Glomerular visceral epithelial cell (primary cell): Measurements from ENCODE around the gene LAMA2.

Experiments
- DNase-seq: peaks from one replicate; pipeline ENCODE4 v3.0.0-alpha.2; 2016; ENCODE audit errors: extremely low spot score

The LAMA2 gene

DNA sequence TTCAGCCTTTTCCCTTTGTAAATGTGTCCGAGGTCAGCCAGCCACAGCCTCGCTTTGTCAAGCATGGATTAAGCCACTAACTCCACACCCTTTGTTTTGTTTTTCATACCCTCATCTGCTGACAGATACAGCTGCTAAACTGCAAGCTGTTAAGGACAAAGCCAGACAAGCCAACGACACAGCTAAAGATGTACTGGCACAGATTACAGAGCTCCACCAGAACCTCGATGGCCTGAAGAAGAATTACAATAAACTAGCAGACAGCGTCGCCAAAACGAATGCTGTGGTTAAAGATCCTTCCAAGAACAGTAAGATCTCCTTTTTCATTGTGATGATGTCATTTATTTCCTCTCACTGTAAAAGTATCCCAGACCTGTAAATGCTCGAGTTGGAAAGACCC is 557.8 kb downstream of the LAMA2 start:
- no peak for DNase-seq

DNA sequence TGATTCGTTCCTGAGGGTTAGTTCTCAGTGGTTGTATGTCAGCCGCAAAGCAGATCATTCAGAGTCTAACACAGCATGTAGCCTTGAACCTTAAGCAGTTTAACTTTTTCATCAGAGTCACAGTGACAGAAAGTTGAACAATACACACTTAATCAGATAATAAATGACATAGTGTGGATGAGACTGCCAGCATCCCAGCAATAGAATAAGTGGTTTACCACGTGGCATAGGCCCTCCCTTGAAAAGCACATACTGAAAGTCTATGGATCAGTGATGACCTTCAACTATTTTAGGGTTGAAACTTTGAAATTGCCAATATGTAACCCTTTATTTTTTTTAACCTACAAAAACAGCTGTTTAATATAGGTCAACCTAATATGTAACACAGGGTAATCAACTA is 561.7 kb downstream of the LAMA2 start:
- no peak for DNase-seq

DNA sequence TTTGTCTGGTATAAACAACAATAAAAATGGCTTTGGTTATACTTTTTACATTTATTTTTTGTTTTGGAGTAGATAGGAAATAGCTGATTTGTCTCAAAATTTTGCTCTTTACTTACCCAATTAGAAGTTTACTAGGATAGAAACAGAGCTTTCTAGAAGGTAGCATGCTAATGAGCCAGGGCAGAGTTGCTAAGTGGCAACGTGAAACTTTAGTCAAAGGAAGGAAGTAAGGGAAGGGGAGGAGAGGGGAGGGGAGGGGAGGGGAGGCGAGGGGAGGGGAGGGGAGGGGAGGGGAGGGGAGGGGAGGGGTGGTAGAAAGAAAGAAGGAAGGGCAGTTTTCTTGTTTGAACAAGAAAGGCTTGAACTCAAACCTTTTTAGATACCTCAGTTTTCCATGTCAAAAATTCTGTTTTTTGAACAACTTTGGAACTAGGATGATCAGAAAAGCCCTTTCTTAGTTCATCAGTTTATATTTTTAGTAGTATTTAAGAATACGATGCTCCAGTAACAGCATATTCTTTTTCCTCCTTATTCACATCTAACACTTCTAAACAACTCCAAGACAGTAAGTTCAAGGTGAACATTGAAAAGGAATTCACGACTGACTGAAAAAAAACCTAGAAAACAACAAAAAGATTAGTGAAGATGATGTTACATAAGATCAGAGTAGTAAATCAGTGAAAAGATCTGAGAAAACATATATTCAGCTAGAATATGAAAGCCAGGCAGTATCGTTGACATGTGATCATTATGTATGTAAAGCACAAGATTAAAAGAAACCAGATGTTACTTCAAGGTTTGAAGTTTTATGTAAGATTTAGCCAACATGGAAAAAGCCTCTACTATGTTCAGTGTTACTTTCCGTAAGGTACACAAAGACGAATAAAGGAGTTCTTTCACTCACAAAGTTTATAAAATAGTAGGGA is 563.6 kb downstream of the LAMA2 start:
- DNase-seq, result no peak

DNA sequence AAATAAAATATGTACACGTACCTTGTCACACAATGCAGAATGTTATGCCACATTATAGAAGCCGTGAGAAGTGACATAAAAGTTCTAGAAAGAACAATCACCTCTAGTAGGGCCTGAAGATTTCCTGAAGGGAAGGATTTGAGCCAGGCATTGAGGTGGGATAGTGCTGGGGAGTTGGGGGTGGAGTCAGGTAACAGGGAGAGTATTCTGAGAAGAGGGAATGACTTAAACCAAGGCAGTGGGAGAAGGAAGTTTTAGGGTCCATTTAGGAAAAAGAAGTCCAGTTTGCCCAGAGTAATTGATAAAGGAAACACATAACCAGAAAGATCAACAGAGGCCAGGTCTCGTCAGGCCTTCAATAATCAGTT is 564.2 kb downstream of the LAMA2 start:
- no peak for DNase-seq

DNA sequence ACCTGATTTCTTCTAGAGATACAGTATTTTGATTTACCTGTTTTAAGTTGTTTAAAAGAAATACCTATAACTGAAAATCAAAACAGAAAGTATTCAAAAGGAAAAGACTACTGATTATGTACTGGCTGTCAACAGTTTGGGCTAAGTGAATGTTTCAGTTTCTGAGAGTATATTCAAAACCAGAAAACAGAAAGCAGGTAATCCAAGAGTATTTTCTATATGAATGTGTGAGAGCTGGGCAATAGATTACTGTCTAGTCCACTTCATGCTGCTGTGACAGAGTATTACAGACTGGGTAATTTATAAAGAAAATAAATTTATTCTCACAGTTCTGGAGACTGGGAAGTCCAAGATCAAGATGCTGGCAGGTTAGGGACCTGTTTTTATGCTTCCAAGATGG is 566.0 kb downstream of the LAMA2 start:
- DNase-seq, result no peak

DNA sequence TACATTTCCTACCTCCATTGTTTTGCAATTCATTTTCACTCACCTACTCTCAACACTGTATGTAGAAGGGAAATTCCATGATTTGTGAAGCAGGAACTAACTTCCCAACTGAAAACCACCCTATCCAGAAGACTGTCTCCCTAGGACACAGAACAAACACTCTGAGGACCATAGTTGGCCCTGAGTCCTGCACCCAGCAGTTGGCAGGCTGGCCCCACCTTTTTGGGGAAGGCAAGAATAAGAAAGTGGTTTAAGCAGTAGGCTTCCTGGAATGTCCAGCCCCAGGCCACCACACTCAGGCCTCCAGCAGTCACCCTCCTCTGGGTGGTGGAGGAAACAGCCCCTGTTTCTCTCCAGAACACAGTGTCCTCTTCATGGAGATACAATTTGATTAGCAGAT is 568.2 kb downstream of the LAMA2 start:
- DNase-seq, result no peak

DNA sequence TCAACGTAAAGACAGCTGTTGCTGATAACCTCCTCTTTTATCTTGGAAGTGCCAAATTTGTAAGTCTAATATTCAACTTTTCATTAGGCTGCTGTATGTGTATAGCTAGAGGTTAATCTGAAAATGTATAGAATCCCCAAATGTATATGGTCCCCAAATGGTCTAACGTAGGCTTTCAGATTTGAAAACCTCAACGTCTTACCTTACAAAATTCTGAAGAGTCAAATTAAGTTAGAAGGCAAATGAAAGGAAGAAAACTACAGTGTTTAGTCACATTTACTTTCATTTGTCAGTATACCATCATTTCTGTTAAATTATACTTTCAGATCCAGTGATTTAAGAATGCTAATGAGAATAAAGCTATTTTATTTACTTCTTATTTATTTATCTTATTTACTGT is 570.1 kb downstream of the LAMA2 start:
- DNase-seq, result no peak

DNA sequence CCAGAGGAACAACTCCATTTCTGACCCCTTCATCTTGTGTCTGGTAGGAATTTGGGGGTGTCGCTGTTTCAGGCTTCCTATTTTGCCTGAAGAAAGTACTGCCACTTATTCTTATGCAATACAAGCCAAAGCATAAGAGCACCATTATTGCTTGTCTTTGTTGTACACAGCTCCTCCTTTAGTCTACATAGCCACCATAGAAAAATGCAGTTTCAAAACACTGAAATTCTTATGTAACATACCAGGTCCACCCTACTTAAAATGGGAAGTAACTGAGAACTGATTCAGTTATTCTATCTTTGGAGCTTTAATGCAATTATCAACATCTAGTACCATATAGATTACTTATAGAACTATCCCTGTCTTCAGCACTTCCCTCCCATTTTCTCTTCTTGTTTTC is 571.5 kb downstream of the LAMA2 start:
- DNase-seq, result no peak

DNA sequence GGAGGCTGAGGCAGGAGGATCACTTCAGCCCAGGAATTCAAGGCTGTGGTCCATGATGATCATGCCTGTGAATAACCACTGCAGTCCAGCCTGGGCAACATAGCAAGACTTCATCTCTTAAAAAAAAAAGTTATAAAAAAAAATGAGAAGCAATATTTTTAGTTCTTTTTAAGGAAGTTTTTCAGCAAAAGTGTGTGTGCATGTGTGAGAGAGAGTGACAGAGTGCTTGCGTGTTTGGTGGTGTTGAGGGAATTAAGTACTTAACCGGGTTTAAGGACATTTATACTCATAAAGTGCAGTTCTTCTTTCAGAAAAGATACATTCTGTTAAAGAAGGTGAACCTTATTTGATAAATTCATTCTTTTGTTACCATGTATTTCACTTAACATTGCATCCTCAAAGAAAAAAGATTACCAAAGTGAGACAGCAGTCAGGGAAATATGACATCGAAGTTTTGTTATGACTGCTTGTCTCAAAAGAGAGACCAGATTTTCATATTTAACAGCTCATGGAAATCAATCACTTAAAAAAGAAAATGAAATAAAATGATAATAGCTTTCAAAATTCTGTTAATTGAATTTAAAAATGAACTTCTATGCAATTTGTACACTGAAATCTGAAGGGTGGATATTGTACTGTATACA is 572.3 kb downstream of the LAMA2 start:
- no peak for DNase-seq

DNA sequence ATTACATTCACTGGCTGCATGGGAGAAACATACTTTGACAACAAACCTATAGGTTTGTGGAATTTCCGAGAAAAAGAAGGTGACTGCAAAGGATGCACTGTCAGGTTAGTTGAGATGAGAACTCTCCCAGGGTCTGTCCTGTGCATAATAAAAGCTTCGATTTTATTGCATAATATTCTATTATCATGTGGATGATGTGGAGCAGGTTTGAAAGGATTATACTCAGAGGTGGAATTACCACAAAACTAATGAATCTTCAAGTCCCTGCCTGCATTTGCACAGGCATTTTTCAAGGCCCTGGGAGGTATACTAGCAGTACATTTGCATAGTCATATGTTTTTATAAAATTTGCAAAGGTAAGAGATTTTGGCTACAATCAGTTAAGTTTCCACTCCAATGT is 577.3 kb downstream of the LAMA2 start:
- no peak for DNase-seq

DNA sequence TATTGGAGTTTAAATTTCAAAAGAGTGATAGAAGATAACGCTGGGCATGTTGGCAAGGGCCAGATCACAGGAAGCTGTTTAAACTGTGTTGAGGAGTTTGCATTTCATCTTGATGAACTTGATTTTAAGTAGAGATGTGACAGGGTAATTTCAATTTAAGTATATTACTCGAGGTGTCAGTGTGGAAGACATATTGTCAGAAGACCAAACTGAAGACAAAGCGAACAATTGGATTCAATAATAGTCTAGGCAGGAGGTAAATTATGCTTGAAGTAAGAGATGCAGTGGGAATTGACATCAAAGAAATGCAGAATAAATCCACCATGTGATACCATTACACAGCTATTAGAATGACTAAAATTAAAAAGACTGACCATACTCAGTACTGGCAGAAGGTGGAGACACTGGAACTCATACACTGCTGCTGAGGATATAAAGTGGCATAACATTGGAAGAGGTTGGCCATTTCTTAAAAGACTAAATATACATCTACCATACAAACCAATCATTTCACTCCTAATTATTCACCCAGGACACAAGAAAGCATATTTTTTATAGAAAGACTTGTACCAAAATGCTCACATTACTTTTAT is 586.2 kb downstream of the LAMA2 start:
- no peak for DNase-seq

DNA sequence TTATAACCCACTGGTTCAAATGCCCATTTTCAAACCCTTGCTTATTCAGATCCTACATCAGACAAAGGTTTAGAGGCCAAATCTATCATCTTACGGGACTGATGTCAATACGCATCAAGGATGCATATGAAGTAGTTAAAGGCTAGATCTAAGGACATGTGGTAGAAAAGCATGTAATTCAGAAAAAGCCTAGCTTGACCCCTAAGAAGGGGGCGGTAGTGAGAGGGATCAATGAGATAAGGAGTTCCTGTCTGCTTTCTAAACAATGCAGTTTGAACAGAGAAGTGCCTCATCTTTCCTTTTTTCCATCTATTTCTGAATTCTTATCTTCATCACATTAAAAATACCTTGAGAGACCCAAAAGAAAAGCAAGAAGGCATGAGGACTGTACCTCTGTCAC is 589.3 kb downstream of the LAMA2 start:
- no peak for DNase-seq

DNA sequence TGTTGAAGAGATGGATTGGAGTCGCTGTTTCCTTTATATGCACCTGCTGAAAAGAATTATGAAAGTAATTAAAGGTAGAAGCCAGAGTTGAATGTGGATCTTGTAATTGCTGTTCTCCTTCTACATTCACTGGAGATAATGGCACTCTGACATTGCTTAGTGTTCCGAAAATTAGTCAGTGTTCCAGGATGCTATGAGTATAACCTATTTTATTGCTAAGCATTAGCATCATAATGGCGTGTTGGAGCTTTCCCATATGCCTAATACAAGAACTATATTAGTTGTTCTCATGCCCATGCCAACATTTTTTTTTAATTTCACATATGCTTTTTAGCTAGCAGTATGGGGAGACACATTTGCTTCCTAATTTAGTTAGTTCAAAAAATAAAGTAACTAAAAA is 590.6 kb downstream of the LAMA2 start:
- no peak for DNase-seq

DNA sequence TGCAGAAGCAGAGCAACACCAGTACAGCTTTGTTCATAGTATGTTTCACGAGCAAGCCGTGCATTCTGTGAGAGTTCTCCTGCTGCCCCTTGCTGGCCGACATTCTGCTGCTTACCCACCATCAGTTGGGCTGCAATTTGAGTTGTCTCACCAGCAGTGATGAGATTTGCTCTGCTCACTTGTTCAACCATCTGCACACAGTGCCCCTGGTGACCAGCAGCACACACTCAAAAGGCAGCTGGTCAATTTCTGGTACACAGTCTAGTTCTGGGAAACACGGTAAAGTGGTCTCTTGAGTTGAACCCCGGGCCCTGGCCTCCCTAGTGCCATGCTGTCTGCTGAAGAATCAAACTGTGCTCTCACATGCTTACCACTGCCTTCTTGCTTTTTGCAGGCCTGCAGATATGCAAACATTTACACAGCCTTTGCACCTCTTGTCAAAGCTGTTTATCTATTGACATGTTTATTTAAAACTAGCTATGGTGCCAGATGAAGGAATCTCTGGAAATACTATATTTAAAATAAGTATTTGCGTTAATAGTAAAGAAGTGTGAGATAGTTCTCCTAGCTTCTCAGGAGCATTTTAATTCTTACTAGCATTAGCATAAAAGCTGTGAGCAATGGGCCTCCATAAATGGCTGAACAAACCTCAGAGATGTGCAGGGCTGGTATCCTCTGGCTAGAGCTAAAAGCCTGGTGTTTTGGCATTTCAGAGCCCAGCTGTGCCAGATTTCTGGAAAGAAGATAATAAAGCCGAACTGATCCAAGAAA is 592.7 kb downstream of the LAMA2 start:
- DNase-seq, result no peak

DNA sequence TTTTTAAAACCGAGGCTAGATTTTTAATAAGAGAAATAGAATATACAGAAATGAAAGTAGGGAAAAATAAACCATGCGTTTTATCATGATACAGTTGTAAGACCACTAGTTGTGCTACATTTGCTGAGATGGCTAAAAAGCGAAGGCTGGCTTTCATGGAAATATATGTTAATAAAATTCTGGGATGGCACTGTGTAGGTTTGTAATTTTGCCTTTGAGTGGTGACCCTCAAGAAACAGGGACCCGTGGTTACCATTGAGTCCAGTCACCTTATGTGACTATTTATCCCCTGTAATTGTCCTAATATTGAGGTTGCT is 593.3 kb downstream of the LAMA2 start:
- no peak for DNase-seq

DNA sequence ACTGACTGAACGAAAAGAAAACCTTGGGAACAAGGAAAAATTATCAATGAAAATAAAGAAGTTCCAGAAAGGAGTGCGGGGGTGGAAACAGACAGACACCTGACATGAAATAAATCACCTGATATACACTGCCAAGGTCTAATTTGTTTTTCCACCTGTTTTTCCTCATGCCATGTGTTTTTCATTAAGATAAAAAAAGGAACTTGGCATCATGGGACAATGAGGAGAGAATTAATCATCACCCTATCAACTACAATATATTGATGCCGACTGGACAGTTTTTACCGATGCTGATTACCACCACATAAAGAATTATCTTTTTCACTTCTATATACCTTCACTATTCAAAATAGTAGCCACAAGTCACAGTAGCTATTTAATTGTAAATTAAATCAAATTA is 593.9 kb downstream of the LAMA2 start:
- no peak for DNase-seq

DNA sequence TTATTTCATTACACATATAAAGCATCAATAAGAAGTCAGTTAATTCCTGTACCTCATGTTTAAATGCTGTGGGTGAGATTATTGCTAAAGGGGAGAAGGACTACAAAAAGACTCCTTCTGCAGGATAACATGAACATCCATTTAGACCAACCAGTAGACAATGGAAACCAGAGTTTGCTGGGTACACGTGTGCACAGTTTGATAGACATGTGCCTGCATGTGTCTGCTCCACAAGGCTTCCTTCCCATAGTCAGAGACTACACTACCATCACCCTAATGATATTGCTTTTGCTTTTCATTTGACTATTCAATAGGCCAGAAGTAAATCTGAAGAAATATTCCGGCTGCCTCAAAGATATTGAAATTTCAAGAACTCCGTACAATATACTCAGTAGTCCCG is 595.4 kb downstream of the LAMA2 start:
- no peak for DNase-seq

DNA sequence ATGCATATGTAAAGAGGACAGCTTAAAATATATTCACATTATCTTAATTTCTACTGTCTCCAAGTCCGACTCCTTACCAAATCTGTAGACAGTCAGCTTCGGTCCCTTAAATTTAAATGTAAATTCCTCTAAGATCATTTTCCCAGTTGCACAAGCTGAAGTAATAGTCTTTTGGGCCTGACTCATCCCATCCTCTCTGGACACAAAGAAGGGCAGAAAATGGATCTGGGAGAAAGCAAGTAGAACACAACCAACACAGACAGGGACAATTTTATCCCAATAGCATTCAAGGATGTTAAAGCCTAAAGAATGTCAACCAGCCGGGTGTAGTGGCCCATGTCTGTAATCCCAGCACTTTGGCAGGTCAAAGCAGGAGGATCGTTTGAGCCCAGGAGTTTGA is 598.8 kb downstream of the LAMA2 start:
- no peak for DNase-seq

DNA sequence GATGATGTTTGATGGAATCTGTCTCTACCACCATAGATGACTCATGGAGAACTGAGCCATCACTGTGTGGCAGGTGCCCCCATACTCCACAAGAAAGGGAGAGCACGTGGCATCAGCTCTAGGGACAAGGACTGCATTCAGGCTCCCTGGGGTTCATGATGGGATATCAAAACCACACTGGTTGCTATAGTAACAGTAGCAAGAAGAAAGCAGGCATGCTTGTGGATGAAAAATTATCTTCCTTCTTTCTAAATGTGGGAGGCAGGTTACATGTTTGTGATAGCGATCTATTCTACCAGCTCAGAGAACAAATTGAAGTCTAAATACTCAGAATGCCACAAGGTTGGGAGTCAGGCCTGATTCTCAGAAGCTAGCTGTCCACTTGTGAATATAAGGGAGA is 602.8 kb downstream of the LAMA2 start:
- DNase-seq, result no peak

DNA sequence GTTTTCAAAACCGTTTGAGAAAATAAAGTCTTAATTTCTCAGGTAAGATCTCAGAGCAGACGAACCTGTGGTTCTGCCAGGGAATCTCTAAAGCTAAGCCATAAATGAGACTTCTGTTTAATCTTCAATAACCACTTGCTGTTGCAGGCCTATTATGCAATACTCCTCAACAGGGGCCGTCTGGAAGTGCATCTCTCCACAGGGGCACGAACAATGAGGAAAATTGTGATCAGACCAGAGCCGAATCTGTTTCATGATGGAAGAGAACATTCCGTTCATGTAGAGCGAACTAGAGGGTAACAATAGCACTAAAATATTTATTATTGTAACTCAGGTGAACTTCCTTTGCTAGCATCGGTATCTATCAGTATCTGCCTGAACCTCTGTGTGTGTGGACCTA is 603.4 kb downstream of the LAMA2 start:
- DNase-seq, result no peak

DNA sequence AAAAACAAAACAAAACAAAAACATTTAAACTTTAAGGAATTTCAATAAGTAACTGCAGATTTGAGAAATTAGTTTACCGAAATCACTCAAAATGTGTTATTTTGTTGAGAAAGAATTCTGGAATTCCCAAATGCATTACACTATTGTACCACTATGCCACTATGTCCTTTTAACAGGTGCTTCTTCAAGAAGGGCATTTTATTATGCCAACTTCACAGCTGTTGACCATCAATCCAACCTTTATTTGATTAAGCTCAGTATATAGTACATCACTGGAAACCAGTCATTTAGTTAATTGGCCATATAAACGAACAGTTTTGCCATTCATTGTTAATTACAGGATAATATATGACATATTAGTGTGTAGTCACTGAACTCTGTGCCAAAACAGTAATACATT is 605.4 kb downstream of the LAMA2 start:
- DNase-seq, result no peak

DNA sequence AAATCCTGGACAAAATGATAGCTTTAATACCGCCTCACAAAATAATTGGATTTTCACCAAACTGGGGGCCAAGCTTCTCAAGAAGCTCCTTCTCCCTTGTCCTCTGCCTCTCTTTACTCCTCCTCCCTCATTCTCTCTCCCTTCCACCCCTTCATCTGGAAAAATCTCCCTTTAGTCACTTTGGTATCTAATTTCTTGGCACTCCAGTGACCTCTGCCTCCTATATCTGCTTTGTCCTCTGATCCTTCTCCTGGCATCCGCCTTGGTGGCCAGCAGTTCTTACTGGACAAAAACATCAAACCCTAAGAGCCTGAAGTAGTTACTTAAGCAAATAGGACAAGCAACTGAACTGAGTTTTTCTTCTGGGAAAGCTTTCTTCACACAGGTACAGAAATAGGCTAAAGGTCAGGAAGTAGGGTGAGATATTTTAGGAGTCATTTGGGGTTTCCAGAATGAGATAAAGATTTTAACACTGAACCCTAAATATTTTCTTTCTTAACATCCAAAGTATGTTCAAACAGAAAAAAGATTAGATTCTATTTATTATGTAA is 606.4 kb downstream of the LAMA2 start:
- no peak for DNase-seq
